GM21367 (cell line): ENCODE data around the gene EXOC6.

Source experiments
- ATAC-seq: cut with Tn5 transposase; IDR thresholded peaks from one replicate; pipeline ENCODE4 v1.9.1; 2021; ENCODE audit not compliant: unreplicated experiment

Gene EXOC6

GRCh38 chr10:93063144-93063976, 215.0 kb downstream of the EXOC6 start:
- ATAC-seq = no peak

GRCh38 chr10:93063977-93064660, 215.8 kb downstream of the EXOC6 start:
- no peak for ATAC-seq

DNA sequence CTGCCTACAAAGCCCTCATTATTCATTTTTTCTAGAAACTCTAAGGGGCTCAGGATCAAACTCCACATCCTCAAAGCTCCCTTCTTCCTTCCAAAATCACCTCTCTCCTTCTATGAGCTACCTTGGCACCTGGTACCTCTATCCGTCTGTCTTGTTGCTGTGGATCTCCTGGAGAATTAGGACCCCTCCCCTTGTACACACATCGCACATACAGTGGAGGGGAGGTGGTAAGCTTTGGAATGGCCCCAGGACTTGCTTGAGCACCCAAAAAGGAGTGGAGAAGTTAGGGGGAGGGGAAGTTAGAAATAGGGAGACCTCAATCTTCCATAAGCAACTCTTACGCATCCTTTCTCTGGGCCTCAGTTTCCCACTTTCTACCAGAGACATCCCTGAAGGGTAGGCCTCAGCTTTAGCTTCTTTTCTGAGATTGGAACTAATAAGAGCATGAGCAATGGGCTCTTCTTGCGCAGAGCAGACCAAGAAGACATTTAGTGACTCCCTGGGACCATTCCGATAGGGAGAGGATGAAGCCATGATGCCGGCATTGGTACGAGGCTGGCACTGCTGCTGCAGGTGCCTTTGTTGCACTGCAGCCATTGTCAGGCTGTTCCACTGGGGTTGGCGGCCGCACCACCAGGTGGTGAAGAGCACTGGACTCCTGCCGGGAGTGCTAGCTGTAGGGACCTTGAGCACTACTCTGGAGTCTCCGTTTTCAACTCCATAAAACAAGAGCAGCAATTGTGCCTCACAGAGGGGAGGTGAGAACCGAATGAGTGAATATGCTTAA, 216.7 kb downstream of the EXOC6 start:
- no peak for ATAC-seq

DNA sequence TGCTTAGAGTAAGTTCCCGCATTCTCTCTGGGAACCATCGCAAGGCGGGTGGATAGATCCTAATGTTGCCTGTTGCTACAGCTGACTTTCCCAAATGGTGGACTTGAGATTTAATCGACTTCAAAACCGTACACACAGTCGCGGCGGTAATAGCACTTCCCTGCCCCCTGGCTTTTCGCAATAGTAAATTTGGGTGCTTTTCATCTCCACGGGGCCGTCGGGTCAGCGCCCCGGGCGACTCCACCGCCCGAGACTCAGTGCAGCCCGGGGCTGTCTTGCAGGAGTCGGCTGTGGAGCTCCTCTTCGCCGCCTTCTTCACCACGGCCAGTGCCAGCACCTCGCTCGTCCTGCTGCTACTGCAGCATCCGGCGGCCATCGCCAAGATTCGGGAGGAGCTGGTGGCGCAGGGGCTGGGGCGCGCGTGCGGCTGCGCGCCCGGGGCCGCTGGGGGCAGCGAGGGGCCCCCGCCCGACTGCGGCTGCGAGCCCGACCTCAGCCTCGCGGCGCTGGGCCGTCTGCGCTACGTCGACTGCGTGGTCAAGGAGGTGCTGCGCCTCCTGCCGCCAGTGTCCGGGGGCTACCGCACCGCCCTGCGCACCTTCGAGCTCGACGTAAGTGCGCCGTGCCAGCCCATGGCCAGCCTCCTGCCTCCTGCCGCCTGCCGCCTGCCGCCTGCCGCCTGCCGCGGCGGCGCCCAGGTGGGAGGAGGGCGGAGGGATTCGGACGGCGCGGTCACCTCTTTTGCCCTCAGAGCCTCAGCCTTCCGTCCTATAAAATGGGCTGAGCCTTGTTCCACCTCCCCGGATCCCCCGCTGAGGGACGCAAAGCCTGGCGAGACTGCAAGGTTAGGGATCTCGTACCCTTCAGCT, 217.6 kb downstream of the EXOC6 start:
- no peak for ATAC-seq

DNA sequence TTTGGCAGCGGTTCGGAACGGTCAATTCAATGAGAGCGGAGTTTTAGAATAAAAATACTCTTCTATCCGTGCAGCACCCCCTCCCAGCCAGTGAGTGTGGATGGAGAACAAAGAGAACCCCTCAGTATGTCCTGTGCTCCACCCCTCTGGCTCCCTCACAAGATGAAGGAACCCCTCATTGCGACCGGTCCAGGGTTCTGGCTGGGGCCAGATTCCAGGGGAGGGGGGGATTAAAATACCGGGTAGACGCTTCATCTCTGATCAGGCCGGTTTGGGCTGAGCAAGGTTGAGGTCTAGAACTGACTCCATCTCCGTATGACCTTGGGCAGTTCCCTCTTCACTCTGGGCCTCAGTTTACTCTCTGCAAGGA, 218.2 kb downstream of the EXOC6 start:
- no peak for ATAC-seq

DNA sequence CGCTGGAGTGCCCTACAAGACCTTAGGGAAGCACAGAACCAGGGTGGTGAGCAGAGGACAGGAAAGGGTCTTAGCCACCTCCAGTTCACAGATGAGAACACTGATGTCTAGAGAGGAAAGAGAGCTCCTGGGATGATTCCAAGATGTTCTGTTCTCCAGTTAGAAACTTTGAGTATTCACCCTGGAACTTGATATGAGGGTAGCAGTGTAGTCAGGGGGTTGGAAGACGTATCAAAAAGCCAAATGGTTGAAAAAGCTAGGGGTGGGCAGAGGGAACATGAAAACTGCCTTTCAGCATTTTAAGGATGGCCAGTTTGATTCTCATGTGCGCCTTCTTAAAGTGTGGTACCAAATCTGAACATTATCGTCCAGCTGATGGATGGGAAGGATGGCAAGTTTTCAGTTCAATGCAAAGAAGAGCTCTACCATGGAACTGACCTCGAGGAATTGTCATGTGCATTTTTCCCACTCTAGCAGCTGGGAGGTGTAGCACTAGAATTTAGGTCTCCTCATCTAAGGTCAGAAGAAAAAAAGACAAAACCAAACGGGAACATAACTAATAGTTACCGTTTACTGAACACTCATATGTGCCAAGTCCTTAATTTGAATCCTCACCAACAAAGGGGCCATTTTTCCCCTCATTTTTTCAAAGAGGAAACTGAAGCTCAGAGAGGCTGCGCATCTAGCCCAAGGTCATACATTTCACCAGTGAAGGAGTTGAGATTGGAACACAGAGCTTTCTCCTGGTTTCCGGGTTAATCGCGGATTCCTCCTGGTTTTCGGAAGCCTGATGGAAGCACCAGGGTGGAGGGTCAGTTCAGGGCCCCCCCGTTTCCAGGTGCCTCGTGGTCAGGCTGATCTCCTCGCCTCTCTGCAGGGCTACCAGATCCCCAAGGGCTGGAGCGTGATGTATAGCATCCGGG, 219.4 kb downstream of the EXOC6 start:
- no peak for ATAC-seq

DNA sequence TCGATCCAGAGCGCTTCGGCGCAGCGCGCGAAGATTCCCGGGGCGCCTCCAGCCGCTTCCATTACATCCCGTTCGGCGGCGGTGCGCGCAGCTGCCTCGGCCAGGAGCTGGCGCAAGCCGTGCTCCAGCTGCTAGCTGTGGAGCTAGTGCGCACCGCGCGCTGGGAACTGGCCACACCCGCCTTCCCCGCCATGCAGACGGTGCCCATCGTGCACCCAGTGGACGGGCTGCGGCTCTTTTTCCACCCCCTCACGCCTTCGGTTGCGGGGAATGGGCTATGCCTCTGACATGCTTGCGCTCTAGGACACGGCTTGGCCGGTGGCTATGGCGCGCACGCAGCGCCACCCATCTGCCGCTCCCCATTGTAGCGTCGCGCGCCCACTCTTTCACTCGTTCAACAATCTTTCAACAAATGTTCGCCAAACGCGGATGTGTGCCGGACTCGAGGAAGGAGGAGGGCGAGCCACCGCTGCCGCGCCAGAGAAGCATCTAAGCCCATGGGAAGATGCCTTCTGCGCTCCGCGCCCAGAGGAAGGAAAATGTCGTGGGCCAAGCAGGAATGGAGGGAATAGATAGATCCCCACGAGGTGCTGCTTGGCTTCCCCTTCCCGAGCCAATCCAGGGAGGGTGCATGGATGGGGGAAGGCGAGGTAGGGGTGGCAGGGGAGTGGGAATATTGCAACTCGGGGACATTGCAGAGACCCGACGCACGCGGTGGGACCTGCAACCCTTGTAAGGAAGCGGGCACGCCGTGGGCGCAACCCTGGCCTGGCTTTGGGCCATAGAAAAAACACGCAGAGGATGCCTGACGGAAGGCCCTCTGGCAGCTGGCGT, 220.3 kb downstream of the EXOC6 start:
- ATAC-seq = no peak

DNA sequence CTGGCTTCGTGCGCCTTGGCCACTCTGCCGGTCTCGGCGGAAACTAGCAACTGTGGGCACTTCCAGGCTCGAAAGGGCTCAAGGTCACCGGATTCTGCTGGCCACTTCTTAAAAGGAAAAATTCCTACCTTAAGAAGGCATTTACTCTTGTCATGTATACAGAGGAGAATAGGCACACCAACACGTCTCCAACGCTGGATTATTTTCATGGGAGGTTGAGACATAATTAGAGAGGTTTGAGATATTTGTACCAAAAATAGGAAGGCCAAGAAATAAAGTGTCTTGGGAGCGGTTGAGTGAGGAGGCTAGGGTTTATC, 220.9 kb downstream of the EXOC6 start:
- no peak for ATAC-seq

GRCh38 chr10:93070378-93071176, 222.3 kb downstream of the EXOC6 start:
- ATAC-seq = no peak

DNA sequence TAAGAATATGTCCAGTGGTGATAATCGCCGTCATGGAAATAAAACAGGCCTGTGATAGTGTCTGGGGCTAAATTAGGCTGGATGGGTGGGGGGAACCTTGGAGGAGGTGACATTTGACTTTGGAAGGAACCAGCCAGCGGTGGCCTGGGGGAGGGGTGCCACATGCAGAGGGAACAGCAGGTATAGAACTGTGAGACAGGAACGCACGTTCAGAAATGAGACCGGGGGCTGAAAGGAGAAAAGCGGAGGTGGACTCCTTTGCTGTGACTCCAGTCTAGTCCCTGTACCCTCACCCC, 222.8 kb downstream of the EXOC6 start:
- ATAC-seq = no peak

DNA sequence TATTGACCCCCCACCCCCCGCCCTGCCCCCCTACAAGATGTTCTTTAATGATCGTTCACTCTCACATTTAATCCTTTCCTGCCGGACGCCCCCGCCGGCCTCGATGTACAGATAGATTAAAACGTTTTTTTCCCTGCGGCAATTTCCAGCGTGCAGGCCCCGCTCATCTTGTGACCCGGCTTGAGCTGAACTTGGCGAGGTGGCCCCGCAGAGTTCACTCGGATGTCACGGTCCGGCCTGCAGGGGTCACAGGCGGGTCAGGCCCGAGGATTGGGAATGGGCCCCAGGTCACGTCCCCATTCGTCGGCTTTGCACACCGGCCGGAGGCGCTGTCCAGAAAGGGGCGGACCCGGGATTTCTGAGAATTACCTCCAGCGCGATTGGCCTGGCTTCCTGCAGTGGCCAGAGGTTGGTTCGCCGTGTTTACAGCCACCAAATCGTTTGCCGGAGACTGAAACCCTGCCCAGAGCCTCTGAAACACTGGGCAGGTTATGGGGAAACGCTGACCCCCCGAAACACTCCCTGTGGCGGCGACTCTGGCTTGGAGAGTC, 223.4 kb downstream of the EXOC6 start:
- ATAC-seq = no peak

- ATAC-seq = no peak
These were observed 223.9 kb downstream of the EXOC6 start for GRCh38 chr10:93072225-93072712.

DNA sequence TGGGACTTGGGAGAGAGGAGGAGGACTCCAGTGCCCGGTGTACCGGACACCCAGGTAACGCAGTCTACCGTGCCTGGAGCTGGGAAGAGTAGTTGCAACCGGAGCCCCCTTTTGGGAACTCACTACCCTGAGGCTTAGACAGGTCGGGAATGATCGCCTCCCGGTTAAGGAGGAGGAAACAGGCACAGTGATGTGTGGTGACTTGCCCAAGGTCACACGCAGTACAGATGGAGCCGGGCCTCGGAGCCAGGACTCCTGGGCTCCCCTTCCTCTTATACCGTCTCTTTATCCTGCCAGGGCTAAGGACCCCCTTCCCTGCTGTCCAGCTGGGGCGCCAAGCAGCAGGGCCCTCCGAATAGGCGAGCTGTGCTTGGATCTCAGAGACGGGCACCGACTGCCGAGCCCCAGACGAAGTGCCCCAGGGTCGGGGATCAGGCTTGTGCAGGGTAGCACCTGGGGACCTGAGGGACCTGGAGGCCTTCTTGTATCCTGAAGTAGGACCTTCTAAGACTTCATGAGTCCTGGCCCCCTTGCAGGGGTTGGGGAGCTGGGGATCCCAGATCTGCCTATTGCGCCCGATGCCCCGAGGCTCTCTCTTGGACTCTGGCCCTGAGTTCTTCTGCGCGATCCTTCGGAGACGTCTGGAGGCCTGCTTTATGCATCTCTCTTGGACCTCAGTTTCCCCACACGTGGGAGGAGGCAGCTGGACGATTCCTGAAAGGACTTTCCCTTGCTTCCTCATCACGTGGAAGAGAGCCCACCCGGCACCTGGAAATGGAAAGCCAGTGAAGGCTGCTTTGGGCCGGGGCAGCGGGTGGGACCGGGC, 224.6 kb downstream of the EXOC6 start:
- ATAC-seq = no peak

GRCh38 chr10:93073539-93074146, 225.3 kb downstream of the EXOC6 start, which contains the start of gene CYP26A1:
CYP26A1 (plus strand) TSS chr10:93073893; CDS start chr10:93073935, 42 bp downstream.
- no peak for ATAC-seq

GRCh38 chr10:93074147-93074596, 225.9 kb downstream of the EXOC6 start:
- ATAC-seq = no peak

DNA sequence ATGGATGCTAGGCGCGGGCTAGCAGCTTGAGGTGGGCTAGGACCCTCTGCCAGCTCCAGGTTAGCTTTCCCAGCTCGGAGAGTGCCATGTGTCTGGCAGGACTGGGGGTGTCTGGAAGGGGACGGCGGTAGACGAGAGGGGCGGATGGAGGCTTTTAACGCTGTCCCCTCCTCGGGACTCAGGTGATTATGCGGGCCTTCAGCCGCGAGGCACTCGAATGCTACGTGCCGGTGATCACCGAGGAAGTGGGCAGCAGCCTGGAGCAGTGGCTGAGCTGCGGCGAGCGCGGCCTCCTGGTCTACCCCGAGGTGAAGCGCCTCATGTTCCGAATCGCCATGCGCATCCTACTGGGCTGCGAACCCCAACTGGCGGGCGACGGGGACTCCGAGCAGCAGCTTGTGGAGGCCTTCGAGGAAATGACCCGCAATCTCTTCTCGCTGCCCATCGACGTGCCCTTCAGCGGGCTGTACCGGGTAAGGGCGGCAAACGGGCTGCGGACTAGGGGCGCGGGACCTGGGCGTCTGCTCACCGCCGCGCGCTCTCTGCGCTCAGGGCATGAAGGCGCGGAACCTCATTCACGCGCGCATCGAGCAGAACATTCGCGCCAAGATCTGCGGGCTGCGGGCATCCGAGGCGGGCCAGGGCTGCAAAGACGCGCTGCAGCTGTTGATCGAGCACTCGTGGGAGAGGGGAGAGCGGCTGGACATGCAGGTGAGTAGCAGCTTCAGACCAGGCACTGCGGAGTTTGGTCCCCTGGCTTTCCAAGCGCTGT, 226.5 kb downstream of the EXOC6 start:
- ATAC-seq = no peak
